GM18858 (cell line): ENCODE measurements around the gene PRKD1.

ENCODE experiments used
- ATAC-seq: cut with Tn5 transposase; IDR thresholded peaks from one replicate; pipeline ENCODE4 v1.9.1; 2021; ENCODE audit not compliant: unreplicated experiment

PRKD1 gene

DNA sequence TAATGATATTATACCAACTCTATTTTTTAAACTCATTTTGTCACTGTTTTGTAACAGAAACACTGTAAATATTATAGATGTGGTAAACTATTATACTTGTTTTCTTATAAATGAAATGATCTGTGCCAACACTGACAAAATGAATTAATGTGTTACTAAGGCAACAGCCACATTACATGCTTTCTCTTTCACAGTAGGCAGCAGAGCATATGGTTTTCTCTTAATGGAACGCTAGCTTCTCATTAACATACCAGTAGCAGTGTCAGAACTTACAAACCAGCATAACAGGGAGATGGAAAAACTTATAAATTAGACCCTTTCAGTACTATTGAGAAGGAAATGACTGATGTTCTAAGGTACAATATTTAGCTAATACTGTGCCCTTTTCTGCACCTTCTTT is 398.8 kb downstream of the PRKD1 start:
- no peak for ATAC-seq

DNA sequence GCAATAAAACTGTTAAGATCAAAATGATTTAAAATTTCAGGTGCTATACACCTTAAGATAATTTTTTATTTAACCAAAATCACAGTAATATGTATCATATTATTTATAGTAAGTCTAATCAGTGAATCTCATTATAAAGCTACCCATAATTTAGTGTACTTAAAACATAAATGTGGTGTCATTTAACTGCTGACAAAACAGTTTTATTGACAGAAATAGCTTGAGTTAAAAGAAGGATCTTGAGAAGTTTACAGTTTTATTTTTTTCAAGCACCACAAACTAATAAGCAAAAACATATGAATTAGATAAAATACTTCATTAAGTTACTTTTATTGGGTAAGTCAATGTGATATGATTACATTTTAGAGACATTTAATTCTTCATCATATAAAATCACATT is 400.4 kb downstream of the PRKD1 start:
- ATAC-seq = no peak
